ENCODE results near the gene CDH23. TPM values are rescaled to one million over a fixed set of nuclear protein-coding genes. Genes with fewer than 3 reads are reported as not detected.

The CDH23 gene
- total and polyA plus RNA-seq, 9 of the 15 experiments (the other 6 are each of a cell fraction or from before 2014, with no cell fraction given): 0.18 to 1.2 (median 0.47) TPM

DNA sequence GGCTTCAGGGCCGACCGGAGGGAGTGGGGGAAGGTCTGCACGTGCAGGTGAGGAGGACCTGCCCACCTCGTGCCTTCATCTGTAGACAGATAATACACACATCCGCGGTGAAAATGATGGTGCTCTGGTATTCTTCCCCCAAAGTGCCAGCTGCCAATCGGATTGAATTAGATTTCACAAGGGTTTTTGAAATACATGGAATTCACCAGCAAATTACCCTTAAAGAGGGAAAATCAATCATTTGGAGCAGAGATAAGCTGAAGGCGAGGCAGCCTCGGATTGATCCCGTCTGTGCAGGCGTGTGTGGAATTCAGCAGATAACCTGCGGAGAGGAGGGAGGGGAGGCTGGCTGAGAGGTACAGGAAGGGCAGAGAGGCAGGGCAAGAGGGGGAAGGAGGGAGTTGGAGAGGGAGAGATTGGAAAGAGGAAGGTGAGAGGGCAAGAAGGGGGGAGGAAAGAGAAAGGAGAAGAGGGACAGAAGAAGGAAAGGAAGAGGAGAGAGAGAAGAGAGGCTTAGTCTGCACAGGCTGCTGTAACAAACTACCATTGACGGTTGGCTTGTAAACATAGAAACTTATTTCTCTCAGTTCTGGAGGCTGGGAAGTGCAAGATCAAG is 238.6 kb downstream of the CDH23 start:
- no peaks in the 10 kb centered on the region; a peak in 1 of 5 replicates for H3K27me3 ChIP-seq (ENCODE audit: control insufficient read depth in 2 of 2, insufficient read depth in 2 of 2, low read length in 2 of 2)
- peak overlapping the region; percentile 18 to 54; a peak in 3 of 4 replicates for H3K9ac ChIP-seq (ENCODE audit: insufficient read depth in 1 of 2, low read depth in 2 of 2, low read length in 2 of 2)
- no TSS peak for BruUV-seq (replicated peaks)
- ChIA-PET CTCF (ENCODE audit: low intra/inter-chr PET ratio) (no interaction called here), POLR2A (interaction anchor here (0.5 to 1.1 kb wide), 5 partner anchors 13 to 1723 kb away, joined by 3 to 4 read pairs (median 3); no protein-coding TSS in a partner anchor)
- ATAC-seq: peak; percentile 13
- WGBS (ENCODE audit: insufficient coverage, low coverage, missing lambda C conversion rate): under 1% methylated on average over 13 of the region's 13 CpGs
- peaks cover 6% of the 10 kb centered on the region for H3K9me1 ChIP-seq (ENCODE audit: control insufficient read depth, insufficient read depth, low read length)
- peak overlapping the region; percentile 20 for H2AFZ ChIP-seq (ENCODE audit: low read depth, low read length)
- peaks cover 94 to 100% of the 10 kb centered on the region in 2 experiments for H3K4me1 ChIP-seq (replicated peaks in 1 of 2; ENCODE audit: control insufficient read depth in 2 of 2, insufficient read depth in 2 of 2, low read length in 2 of 2)
- H3K4me3 ChIP-seq: no peak overlapping the region
- H3K4me2 ChIP-seq (ENCODE audit: insufficient read depth, low read length): peak overlapping the region; percentile 65
- no peaks in the 10 kb centered on the region for H3K9me3 ChIP-seq (replicated peaks; ENCODE audit: control insufficient read depth, insufficient read depth, low read depth, low read length)
- FAIRE-seq: peak; percentile 78
- H3K27ac ChIP-seq (ENCODE audit: extremely low read depth, low read depth, low read length): peak overlapping the region; percentile 80
- DNase-seq (ENCODE audit: extremely low read depth in 1 of 4, low spot score in 3 of 4): peak; percentile 89 to 95 (median 92)
- in situ Hi-C loops (cut with MboI): no loop called here
- H4K20me1 ChIP-seq (replicated peaks; ENCODE audit: control insufficient read depth, insufficient read depth, low read length): no peaks in the 10 kb centered on the region
- no peaks in the 10 kb centered on the region for H3K79me2 ChIP-seq (ENCODE audit: control insufficient read depth, insufficient read depth, low read length)
- intact Hi-C loops (cut with micrococcal nuclease): loop anchor here (5.0 kb wide), 3 partner anchors 47 to 112 kb away; no protein-coding TSS in a partner anchor
- no peaks in the 10 kb centered on the region for H3K36me3 ChIP-seq (ENCODE audit: control insufficient read depth, insufficient read depth, low read length)
- no peak for TF ChIP-seq RFX7 (CRISPR knock-in tag; IDR thresholded peaks at IDR 0.05)
- peak; percentile 99 for TF ChIP-seq ELF4 (CRISPR knock-in tag; IDR thresholded peaks at IDR 0.05)
- TF ChIP-seq, protein P1, sequence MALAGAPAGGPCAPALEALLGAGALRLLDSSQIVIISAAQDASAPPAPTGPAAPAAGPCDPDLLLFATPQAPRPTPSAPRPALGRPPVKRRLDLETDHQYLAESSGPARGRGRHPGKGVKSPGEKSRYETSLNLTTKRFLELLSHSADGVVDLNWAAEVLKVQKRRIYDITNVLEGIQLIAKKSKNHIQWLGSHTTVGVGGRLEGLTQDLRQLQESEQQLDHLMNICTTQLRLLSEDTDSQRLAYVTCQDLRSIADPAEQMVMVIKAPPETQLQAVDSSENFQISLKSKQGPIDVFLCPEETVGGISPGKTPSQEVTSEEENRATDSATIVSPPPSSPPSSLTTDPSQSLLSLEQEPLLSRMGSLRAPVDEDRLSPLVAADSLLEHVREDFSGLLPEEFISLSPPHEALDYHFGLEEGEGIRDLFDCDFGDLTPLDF (CRISPR knock-in tag; IDR thresholded peaks at IDR 0.05): no peak
- TF ChIP-seq ESRRB (CRISPR knock-in tag; IDR thresholded peaks at IDR 0.05; ENCODE audit: borderline replicate concordance): no peak
- no peak for TF ChIP-seq ZNF436 (CRISPR knock-in tag; IDR thresholded peaks at IDR 0.05)
- TF ChIP-seq NFXL1 (CRISPR knock-in tag; IDR thresholded peaks at IDR 0.05): no peak
- no peak for TF ChIP-seq ESRRA (IDR thresholded peaks at IDR 0.05; ENCODE audit: borderline replicate concordance, low read depth)
- TF ChIP-seq, protein P2, sequence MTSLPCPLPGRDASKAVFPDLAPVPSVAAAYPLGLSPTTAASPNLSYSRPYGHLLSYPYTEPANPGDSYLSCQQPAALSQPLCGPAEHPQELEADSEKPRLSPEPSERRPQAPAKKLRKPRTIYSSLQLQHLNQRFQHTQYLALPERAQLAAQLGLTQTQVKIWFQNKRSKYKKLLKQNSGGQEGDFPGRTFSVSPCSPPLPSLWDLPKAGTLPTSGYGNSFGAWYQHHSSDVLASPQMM (CRISPR knock-in tag; IDR thresholded peaks at IDR 0.05): no peak
- peak; percentile 6; the same call in 1 of the 2 replicates for TF ChIP-seq NR2C2 (CRISPR knock-in tag; IDR thresholded peaks at IDR 0.05)
- TF ChIP-seq NR2C2 (tag; IDR thresholded peaks at IDR 0.05): peak; percentile 73
- TF ChIP-seq GABPB2 (CRISPR knock-in tag; conservative IDR thresholded peaks at IDR 0.05): no peak
- no peak for TF ChIP-seq ZZZ3 (IDR thresholded peaks at IDR 0.05)
- TF ChIP-seq, protein P3, sequence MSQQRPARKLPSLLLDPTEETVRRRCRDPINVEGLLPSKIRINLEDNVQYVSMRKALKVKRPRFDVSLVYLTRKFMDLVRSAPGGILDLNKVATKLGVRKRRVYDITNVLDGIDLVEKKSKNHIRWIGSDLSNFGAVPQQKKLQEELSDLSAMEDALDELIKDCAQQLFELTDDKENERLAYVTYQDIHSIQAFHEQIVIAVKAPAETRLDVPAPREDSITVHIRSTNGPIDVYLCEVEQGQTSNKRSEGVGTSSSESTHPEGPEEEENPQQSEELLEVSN (IDR thresholded peaks at IDR 0.05; ENCODE audit: borderline replicate concordance in 1 of 2, extremely low read depth in 1 of 2, insufficient read depth in 1 of 2, insufficient read length in 1 of 2, low read depth in 1 of 2, low read length in 1 of 2, poor library complexity in 1 of 2, severe bottlenecking in 1 of 2): peak in 1 of 2 experiments; percentile 54
- no peak for TF ChIP-seq CREBBP (IDR thresholded peaks at IDR 0.05; ENCODE audit: low read depth, low read length)
- no peak for TF ChIP-seq PPARD (CRISPR knock-in tag; IDR thresholded peaks at IDR 0.05)
- peak; percentile 99 for TF ChIP-seq TCF3 (CRISPR knock-in tag; IDR thresholded peaks at IDR 0.05)
- no peak for TF ChIP-seq XRCC3 (IDR thresholded peaks at IDR 0.05)
- peak; percentile 55; the same call in 1 of the 2 replicates for TF ChIP-seq THRAP3 (IDR thresholded peaks at IDR 0.05; ENCODE audit: borderline replicate concordance)
- TF ChIP-seq RNF2 (IDR thresholded peaks at IDR 0.05): peak; percentile 62; the same call in 1 of the 2 replicates
- TF ChIP-seq LARP7 (IDR thresholded peaks at IDR 0.05): peak; percentile 51; the same call in 1 of the 2 replicates
- TF ChIP-seq U2AF1 (optimal IDR thresholded peaks at IDR 0.05; ENCODE audit: low read depth, low read length): no peak
- TF ChIP-seq EP400 (IDR thresholded peaks at IDR 0.05): no peak
